Nephron progenitor cell (in vitro differentiated cells): ENCODE measurements around the gene TUBA4A.

ENCODE experiments used
- DNase-seq: peaks from one replicate; pipeline ENCODE4 v3.0.0; 2021
- H3K27ac Mint-ChIP-seq: 2 replicates; pipeline ENCODE4 v1.8.0; 2021; ENCODE audit warnings: mild to moderate bottlenecking, moderate library complexity, mixed read lengths
- H3K27me3 Mint-ChIP-seq: 2 replicates; pipeline ENCODE4 v1.8.0; 2021; ENCODE audit warnings: mild to moderate bottlenecking, low read depth, mixed read lengths; ENCODE audit not compliant: poor library complexity
- H3K36me3 Mint-ChIP-seq: 2 replicates; pipeline ENCODE4 v1.8.0; 2021; ENCODE audit warnings: low read depth, mixed read lengths
- H3K4me1 Mint-ChIP-seq: 2 replicates; pipeline ENCODE4 v1.8.0; 2021; ENCODE audit warnings: mixed read lengths
- H3K4me3 Mint-ChIP-seq: 2 replicates; pipeline ENCODE4 v1.8.0; 2021; ENCODE audit warnings: mild to moderate bottlenecking, moderate library complexity, mixed read lengths
- H3K9me3 Mint-ChIP-seq: 2 replicates; pipeline ENCODE4 v1.8.0; 2021; ENCODE audit warnings: mild to moderate bottlenecking, moderate library complexity, mixed read lengths
- CTCF ChIP-seq: fragments of 200-600 bp; sonication (generic); IDR thresholded peaks from 2 replicates; pipeline ENCODE4 v1.5.0; 2021; ENCODE audit warnings: antibody characterized with exemption

TUBA4A gene

GRCh38 chr2:219229305-219230058 lies 24.2 kb downstream of the TUBA4A start, which contains the start of the genes ANKZF1 and ATG9A:
ANKZF1 (plus strand) TSS chr2:219229806; CDS start chr2:219230258, 452 bp downstream.
ATG9A (minus strand) TSS chr2:219229636; CDS start chr2:219228024, 1,612 bp downstream.
- peaks cover 50% of the 10 kb centered on the region for H3K36me3 Mint-ChIP-seq
- peak within 1 kb of the TSS; percentile 99 for H3K27ac Mint-ChIP-seq
- no peak for TF ChIP-seq CTCF
- H3K4me1 Mint-ChIP-seq = peaks cover 41% of the 10 kb centered on the region
- peak within 1 kb of the TSS; percentile 96 for H3K4me3 Mint-ChIP-seq
- H3K27me3 Mint-ChIP-seq = peaks cover 7% of the 10 kb centered on the region
- no peaks in the 10 kb centered on the region for H3K9me3 Mint-ChIP-seq
- DNase-seq = peak; percentile 97

GRCh38 chr2:219228911-219229304 lies 24.8 kb downstream of the TUBA4A start:
- peaks cover 48% of the 10 kb centered on the region for H3K36me3 Mint-ChIP-seq
- DNase-seq = no peak
- peaks cover 41% of the 10 kb centered on the region for H3K4me1 Mint-ChIP-seq
- peaks cover 7% of the 10 kb centered on the region for H3K27me3 Mint-ChIP-seq
- peak overlapping the region; percentile 84 for H3K4me3 Mint-ChIP-seq
- no peak overlapping the region for H3K27ac Mint-ChIP-seq
- no peaks in the 10 kb centered on the region for H3K9me3 Mint-ChIP-seq
- no peak for TF ChIP-seq CTCF

- H3K36me3 Mint-ChIP-seq = peaks cover 48% of the 10 kb centered on the region
- peak overlapping the region; percentile 42 for H3K27ac Mint-ChIP-seq
Measured at GRCh38 chr2:219228041-219228910, 25.4 kb downstream of the TUBA4A start.

GRCh38 chr2:219225350-219225749 lies 28.4 kb downstream of the TUBA4A start:
- Mint-ChIP-seq H3K36me3 (peaks cover 40% of the 10 kb centered on the region), H3K27me3 (peaks cover 7% of the 10 kb centered on the region), H3K4me3 (no peak overlapping the region), H3K27ac (peak overlapping the region; percentile 82), H3K4me1 (peaks cover 22% of the 10 kb centered on the region), H3K9me3 (no peaks in the 10 kb centered on the region)
- no peak for TF ChIP-seq CTCF
- no peak for DNase-seq

More at GRCh38 chr2:219228041-219228910, 25.4 kb downstream of the TUBA4A start:
- DNase-seq = no peak
- no peak for TF ChIP-seq CTCF
- Mint-ChIP-seq H3K4me1 (peaks cover 41% of the 10 kb centered on the region), H3K4me3 (peak overlapping the region; percentile 84), H3K9me3 (no peaks in the 10 kb centered on the region), H3K27me3 (peaks cover 7% of the 10 kb centered on the region)

GRCh38 chr2:219223831-219224610 lies 29.7 kb downstream of the TUBA4A start:
- Mint-ChIP-seq H3K9me3 (no peaks in the 10 kb centered on the region), H3K27ac (no peak overlapping the region), H3K27me3 (peaks cover 7% of the 10 kb centered on the region), H3K4me3 (no peak overlapping the region), H3K36me3 (peaks cover 48% of the 10 kb centered on the region), H3K4me1 (peaks cover 19% of the 10 kb centered on the region)
- TF ChIP-seq CTCF = no peak
- no peak for DNase-seq
